ENCODE data around the gene BRSK2.

- TF ChIP-seq FOXK2 (IDR thresholded peaks at IDR 0.05) (no peak), ZNF384 (IDR thresholded peaks at IDR 0.05) (no peak), ELF4 (IDR thresholded peaks at IDR 0.05) (no peak)
These were observed 71.5 kb downstream of the BRSK2 start for GRCh38 chr11:1460986-1461825.
